Measurements from ENCODE around the gene USP48. TPM values are rescaled to one million over a fixed set of nuclear protein-coding genes. Genes with fewer than 3 reads are reported as not detected.

USP48 gene
- total RNA-seq, 4 donors from 2014 or later, result 11.5 to 24.4 (median 14.5) TPM

DNA sequence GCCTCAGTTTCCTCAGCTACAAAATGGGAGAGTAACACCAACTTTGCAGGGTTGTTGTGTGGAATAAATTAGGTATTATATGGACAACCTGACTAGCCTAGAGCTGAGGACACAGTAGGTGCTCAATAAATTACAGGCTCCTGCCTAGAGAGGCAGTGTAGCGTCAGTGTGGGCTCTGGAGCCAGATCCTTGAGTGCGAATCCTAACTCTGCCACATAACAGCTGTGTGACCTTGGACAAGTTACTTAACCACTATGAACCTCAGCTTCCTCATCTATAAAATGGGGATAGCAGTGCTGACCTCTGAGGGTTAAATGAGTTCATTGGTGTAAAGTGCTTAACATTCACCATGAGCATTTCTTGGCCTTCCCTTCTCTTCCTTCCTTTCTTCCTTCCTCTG lies 146.9 kb downstream of the USP48 start:
- Histone ChIP-seq H3K27ac (no peak overlapping the region), H3K4me3 (no peak overlapping the region), H3K9me3 (no peaks in the 10 kb centered on the region), H3K4me1 (peaks cover 0 to 4% of the 10 kb centered on the region in 2 donors), H3K36me3 (no peaks in the 10 kb centered on the region), H3K27me3 (peaks cover 0 to 9% (median 2%) of the 10 kb centered on the region in 3 donors)
- intact Hi-C loops (cut with DNase I; ENCODE audit: low total_unique reads) (no loop called here), in situ Hi-C loops (cut with MboI; ENCODE audit: low sequenced_read_pairs in 4 of 4) (no loop called here)
- TF ChIP-seq POLR2A (IDR thresholded peaks at IDR 0.05), result no peak
- TF ChIP-seq, protein P1, sequence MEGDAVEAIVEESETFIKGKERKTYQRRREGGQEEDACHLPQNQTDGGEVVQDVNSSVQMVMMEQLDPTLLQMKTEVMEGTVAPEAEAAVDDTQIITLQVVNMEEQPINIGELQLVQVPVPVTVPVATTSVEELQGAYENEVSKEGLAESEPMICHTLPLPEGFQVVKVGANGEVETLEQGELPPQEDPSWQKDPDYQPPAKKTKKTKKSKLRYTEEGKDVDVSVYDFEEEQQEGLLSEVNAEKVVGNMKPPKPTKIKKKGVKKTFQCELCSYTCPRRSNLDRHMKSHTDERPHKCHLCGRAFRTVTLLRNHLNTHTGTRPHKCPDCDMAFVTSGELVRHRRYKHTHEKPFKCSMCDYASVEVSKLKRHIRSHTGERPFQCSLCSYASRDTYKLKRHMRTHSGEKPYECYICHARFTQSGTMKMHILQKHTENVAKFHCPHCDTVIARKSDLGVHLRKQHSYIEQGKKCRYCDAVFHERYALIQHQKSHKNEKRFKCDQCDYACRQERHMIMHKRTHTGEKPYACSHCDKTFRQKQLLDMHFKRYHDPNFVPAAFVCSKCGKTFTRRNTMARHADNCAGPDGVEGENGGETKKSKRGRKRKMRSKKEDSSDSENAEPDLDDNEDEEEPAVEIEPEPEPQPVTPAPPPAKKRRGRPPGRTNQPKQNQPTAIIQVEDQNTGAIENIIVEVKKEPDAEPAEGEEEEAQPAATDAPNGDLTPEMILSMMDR (IDR thresholded peaks at IDR 0.05 in 4 of 5, conservative IDR thresholded peaks at IDR 0.05 in 1 of 5), result no peak
- DNase-seq, result no peak
- no peak for ATAC-seq

GRCh38 chr1:21634806-21635535 lies 148.0 kb downstream of the USP48 start:
- H3K9me3 ChIP-seq, result no peaks in the 10 kb centered on the region
- TF ChIP-seq POLR2A (IDR thresholded peaks at IDR 0.05), result no peak
- TF ChIP-seq, protein P1 (IDR thresholded peaks at IDR 0.05 in 4 of 5, conservative IDR thresholded peaks at IDR 0.05 in 1 of 5), result no peak
- no peak for ATAC-seq

DNA sequence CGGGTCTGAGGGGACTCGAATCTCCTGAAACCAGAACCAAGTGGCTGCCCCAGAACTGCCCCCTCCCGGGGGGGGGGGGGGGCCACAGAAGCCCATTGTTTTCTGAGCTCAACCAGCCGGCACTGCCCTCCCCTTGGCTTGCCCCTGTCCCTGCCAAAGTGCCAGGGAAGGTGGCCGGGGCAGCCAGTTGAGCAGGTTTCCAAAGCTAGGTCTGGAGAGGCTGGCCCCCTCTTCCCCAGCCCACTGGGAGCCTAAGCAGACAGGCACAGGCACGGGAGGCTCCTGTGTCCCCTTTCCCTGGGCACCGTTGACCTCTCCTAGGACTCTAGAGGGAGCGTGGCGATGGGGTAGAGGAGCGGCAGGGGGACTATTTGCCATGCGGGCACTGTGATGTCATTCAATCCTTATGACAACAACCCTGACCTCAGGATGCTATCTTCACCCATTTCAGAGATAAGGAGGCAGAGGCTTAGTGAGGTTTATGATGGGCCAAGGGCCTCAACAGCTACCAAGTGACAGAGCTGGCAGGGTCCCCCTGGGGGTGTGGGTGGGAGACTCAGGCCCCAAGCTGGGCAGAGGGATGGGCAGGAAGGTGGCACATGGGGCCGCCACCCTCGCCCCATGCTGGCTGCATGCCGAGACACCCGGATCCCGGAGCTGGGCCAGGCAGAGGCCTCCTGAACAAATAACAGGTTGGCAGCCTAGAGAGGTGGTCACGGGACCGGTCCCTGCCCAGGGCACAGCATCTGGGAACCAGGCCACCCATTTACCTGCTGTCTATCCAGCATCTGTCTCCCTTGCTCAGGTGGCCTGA lies 148.8 kb downstream of the USP48 start:
- H3K4me3 ChIP-seq, result no peak overlapping the region
- peaks cover 0 to 4% of the 10 kb centered on the region in 2 donors for H3K4me1 ChIP-seq
- H3K27me3 ChIP-seq, result peaks cover 0 to 22% (median 14%) of the 10 kb centered on the region in 3 donors
- no peaks in the 10 kb centered on the region for H3K9me3 ChIP-seq
- in situ Hi-C loops (cut with MboI; ENCODE audit: low sequenced_read_pairs in 4 of 4), result no loop called here
- H3K27ac ChIP-seq, result no peak overlapping the region
- intact Hi-C loops (cut with DNase I; ENCODE audit: low total_unique reads), result no loop called here
- DNase-seq, result no peak
- no peaks in the 10 kb centered on the region for H3K36me3 ChIP-seq
- no peak for ATAC-seq
- TF ChIP-seq POLR2A (IDR thresholded peaks at IDR 0.05), result no peak
- TF ChIP-seq, protein P1 (IDR thresholded peaks at IDR 0.05 in 4 of 5, conservative IDR thresholded peaks at IDR 0.05 in 1 of 5), result no peak

More at GRCh38 chr1:21634806-21635535, 148.0 kb downstream of the USP48 start:
- Histone ChIP-seq H3K27ac (no peak overlapping the region), H3K4me3 (no peak overlapping the region), H3K4me1 (peaks cover 0 to 4% of the 10 kb centered on the region in 2 donors), H3K36me3 (no peaks in the 10 kb centered on the region), H3K27me3 (peaks cover 0 to 19% (median 10%) of the 10 kb centered on the region in 3 donors)
- no peak for DNase-seq
- intact Hi-C loops (cut with DNase I; ENCODE audit: low total_unique reads) (no loop called here), in situ Hi-C loops (cut with MboI; ENCODE audit: low sequenced_read_pairs in 4 of 4) (no loop called here)

DNA sequence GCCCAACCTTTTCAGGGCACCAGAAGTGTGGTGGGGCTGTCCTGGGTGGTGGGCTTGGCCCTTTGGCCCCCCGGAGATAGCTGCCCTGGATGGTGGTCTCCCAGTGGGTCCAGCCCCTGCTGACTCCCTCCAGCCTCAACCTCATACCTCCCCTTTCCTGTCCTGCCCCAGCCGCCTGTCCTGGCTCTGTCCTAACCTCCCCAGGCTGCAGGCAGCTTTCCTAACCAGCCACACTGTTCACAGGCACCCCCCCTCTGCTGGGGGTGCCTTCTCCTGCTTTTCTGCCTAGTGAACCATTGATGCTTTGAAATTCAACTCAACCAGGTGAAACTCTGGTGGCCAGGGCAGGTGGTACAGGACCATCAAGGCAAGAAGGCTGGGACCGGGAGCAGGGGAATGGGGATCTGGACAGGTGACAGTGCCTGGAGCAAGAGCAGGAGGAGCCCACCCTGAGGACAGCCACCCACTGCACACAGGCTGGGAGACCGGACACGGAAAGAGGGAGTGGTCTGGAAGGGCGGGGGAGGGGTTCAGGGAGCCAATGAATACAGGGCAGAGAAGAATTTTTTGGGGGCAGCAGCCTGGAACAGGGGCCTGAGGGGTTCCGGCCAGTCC lies 149.7 kb downstream of the USP48 start:
- H3K4me1 ChIP-seq, result no peaks in the 10 kb centered on the region
- intact Hi-C loops (cut with DNase I; ENCODE audit: low total_unique reads) (no loop called here), in situ Hi-C loops (cut with MboI; ENCODE audit: low sequenced_read_pairs in 4 of 4) (no loop called here)
- peaks cover 0 to 24% (median 14%) of the 10 kb centered on the region in 3 donors for H3K27me3 ChIP-seq
- no peak overlapping the region for H3K27ac ChIP-seq
- DNase-seq (no peak), ATAC-seq (no peak)
- H3K4me3 ChIP-seq, result no peak overlapping the region
- H3K36me3 ChIP-seq, result no peaks in the 10 kb centered on the region
- TF ChIP-seq POLR2A (IDR thresholded peaks at IDR 0.05), result no peak
- TF ChIP-seq, protein P1 (IDR thresholded peaks at IDR 0.05 in 4 of 5, conservative IDR thresholded peaks at IDR 0.05 in 1 of 5), result no peak
- H3K9me3 ChIP-seq, result no peaks in the 10 kb centered on the region

Measured in gastrocnemius medialis (tissue), 4 donors.